22Rv1 (cell line): ENCODE results near the gene PTPRD.

Experiments
- CTCF ChIP-seq: fragments of 450-650 bp; IDR thresholded peaks from 2 replicates; pipeline ENCODE4 v1.5.1; 2017; ENCODE audit warnings: mild to moderate bottlenecking
- ZFX ChIP-seq: fragments of 450-650 bp; IDR thresholded peaks from 2 replicates; pipeline ENCODE4 v1.6.1; 2017; ENCODE audit warnings: antibody characterized with exemption, borderline replicate concordance

GRCh38 chr9:10272830-10273229 is 340.0 kb downstream of the PTPRD start:
- TF ChIP-seq CTCF (no peak), ZFX (no peak)
